Left lobe of liver (tissue), 2 donors: ENCODE measurements around the gene KRT72. TPM values are rescaled to one million over a fixed set of nuclear protein-coding genes. Genes with fewer than 3 reads are reported as not detected.

ENCODE experiments used
- ATAC-seq: fragments of 200-7000 bp; cut with Tn5 transposase; one replicate; pipeline ENCODE4 v1.9.1; 2020; ENCODE audit warnings: mild to moderate bottlenecking, moderate library complexity
- DNase-seq: peaks from one replicate; pipeline ENCODE4 v3.0.0-alpha.2; 2020; ENCODE audit warnings: low spot score
- total RNA-seq: library from RNA; stranded (reverse); gene quantifications from one replicate; pipeline ENCODE4 v1.2.1, GENCODE V29; 2021
- donor health status: DM: no; HTN: no; CAD: no; lungs with moderate emphysema.
- donor health status: DM: no; HTN: yes; CAD: no.

KRT72 gene
- total RNA-seq, 1 donor from 2014 or later = not detected

DNA sequence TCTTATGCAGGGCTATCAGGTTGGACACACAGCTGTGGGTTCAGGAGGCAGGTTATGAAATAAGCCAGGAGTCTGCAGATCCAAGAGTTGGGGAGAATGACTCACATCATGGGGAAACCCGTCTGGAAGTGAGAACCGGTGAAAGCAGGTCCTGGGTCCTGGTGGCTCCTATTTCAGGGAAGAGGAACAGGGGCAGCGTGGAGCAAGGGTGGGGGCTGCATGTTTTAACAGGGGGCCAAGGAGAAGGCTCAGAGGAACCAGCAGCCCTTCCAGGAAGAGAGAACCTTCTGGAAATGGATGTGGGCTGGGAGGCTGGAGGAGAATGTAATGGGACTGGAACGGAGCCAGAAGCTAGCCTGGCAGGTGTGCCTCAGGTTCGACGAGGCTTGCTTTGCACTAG is 19.8 kb downstream of the KRT72 start:
- DNase-seq (no peak), ATAC-seq (no peak)

DNA sequence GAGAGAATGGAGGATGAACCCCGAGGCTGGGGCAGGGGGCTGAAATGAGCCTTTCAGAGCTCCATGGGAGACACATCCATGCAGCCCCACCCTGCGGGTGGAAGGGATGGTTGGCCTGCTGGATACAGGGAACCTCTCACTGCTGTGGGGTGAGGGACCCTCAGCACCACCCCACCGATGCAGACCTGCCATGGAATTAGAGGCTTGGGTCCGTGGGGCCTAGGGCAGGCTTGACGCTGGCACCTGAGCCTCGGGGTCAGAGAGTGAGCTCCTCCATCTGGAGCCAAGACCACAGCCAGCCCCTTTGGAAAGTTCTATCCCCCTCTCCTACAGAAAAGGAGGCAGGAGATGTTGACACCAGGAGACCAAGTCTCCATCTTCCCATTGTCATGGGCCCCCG is 20.2 kb downstream of the KRT72 start:
- no peak for DNase-seq
- no peak for ATAC-seq

DNA sequence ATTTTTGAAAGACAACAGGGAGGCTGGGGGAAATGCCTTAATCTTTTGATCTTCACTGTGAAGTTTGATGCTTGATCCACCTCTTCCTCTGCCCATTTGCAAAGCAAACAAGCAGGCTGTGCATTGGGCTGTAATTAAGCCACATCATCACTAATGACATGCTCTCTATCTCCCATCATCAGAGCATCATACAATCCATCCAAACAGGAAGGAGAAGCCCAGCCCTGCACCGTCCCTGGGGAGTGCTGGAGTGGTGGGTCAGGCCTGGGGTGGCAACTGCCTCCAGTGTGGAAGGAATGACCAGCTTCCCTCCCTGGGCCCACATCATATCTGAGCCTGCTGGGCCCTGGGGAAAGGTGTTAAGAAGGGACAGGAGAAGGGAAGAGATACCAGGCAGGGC is 20.8 kb downstream of the KRT72 start:
- no peak for DNase-seq

DNA sequence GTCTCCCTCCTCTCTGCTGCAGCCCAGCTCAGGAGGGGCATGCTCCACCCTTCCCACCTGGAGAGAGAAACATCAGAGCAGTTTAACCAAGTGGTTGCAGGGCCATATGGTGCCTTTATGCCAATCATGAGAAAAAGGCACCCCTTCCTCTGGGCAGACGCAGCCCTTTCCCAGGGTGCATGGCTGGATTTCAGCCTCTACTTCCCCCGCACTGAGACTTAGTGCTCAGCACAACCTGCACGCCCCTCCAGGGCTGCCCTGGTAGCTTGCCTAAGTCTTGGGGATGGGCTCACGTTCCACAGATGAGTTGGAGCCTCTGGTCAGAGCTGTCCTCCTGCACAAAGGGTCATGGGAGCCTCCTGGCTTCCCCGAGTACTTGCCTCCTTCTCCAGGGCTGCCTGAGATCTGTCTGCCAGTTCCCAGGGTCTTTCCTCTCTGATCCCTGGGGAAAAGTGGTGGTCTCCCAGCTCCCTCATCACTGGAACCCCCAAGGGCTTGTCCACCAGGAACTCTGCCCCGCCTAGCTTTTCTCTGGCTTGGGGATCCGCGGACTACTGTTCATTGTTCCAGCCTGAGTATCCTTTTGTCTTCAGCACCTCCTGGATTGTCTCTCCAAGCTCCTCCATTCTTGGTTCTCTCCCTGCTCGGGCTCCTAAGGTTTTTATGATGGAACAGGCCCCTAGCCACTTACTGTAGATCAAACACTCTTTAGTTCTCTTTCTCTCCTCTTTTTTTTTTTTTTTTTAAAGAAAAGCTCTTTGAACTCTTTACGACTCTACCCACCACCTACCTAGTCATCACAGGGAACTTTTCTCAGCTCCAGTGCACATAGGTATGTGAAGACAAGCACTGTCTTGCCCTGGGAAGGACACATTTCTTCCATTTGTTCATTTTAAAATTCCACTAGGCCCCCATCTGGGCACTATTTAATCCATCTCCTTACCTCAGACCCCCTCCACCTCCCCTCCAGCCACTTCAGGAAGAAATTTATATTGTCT is 21.5 kb downstream of the KRT72 start:
- DNase-seq (no peak), ATAC-seq (no peak)

More for the DNA sequence above, 20.8 kb downstream of the KRT72 start:
- no peak for ATAC-seq

DNA sequence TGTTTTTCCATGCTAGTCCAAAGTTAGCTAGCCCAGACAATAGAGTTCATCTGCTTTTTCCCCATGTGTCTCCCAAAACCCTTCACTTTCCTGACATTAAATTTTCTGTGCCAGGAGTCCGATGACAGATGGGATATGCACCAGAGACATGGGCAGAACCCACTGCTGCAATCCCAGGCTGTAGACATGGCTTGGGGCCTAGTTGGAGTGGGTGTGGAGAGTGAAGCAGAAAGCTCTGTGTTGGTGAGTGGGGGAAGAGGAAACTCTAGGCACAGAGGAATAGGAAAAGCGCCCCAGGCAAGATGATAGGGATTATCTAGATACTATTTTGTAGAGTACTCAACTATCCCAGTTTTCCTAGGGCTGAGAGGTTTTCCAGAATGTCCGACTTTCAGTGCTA is 22.8 kb downstream of the KRT72 start:
- ATAC-seq = no peak

DNA sequence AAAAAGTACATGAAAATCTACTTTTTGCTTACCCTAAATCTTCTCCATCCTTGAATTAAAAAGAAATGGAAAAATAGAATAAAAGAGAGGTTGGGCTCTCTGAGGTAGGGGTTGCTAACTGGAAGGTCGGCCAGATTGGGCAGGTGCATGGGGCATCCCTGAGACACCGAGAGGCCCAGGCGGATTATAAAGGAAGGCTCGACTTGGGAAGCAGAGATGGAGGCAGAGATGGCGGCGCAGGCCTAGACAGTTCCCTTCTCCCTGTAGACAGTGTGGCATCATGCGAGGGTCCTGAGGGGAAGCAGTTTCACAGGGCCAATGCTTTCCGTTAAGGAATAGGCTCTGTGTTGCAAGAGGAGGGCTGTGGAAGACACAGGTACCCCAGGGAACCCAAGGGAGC is 23.9 kb downstream of the KRT72 start:
- ATAC-seq (no peak), DNase-seq (no peak)

More for the DNA sequence above, 22.8 kb downstream of the KRT72 start:
- no peak for DNase-seq

DNA sequence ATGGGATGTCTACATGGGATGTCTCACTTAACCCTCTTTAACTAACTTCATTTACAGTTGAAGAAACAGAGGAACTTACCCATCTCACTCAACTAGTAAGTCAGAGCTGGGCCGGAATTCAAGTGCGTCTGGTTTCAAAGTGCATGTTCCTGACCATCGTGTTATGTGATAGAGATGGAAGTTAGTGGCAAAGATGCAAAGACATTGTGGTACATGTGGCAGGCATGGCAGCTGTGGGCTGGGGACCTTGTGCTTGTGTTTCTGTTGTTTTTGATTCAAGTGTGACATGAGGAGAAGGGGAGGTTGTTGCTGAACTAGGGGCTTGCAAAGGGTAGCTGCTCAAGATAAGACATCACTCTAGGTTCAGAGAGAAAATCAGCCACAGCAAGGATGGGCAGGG is 25.3 kb downstream of the KRT72 start:
- ATAC-seq = no peak
- no peak for DNase-seq

DNA sequence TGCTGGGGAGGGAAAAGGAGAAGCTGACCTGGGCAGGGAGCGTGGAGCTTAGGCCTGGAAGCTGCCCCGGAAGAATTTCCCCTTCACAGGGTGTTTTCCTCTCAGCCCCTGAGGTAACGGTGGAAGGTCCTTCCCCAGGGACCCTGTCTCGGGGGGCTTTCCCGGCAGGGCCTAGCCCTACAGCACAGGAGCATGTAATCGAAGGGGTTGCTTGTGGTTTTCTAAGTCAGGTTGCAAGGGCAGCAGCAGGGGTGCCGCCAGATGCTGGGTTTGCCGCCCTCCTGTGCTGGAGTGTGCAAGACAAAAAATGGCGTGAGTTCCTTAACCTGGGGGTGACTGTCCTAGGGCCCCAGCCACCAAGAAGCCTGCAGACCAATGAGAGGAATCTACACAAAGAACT is 26.0 kb downstream of the KRT72 start:
- no peak for ATAC-seq

DNA sequence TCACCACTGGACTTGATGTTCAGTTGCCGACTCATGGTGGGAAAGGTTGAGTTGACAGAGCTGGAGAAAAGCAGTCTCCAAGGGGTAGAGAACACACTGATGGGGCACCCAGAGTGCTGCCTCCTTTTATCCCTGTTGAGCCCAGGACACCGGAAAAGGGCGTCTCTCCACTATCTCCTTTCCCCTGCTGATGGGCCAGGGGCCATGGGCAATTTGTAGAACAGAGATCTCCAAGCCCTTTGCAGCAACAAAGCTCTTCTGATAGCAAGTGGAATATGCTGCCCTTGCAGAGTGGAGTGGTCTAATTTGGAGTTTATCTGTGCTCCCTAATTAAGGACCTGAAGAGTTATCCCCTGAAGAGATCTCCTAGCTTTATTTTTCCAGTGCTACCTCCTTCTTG is 27.5 kb downstream of the KRT72 start, which contains the start of gene KRT74:
Gene KRT74, minus strand, starts transcription at position 101 of the 400 bp plus-strand sequence. Its CDS starts 66 bp downstream, at position 35.
- DNase-seq = no peak
- ATAC-seq = no peak

More for the DNA sequence above, 26.0 kb downstream of the KRT72 start:
- DNase-seq = no peak

DNA sequence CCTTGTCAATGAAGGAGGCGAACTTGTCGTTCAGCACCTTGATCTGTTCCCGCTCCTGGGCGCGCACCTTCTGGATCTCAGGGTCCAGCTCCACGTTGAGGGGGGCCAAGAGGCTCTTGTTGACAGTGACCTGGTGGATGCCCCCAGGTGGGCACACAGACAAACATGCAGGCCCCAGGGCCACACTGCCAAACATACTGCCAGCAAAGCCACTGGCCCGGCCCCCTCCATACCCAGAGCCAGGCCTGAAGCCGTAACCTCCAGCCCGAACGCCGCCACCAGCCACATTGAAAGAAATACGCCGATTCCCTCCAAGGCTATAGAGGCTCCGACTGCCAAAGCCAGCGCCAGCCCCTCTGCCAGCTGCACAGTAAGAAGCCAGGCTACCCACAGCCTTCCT is 28.0 kb downstream of the KRT72 start:
- ATAC-seq (no peak), DNase-seq (no peak)

DNA sequence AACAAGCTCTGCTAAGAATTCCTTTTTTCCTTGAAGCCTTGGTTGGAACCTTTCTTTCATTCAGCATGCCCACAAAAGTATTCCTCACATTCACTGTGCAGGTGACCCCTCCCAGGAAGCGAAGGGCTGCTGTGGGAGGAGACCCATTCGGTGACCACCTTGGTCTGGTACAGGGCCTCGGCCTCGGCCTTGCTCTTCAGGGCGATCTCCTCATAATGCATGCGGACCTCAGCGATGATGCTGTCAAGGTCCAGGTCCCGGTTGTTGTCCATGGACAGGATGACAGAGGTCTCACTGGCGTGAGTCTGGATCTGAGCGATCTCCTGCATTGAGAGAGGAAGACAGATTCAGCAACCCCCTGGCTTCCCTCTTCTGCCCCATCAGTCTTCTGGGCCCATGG is 30.8 kb downstream of the KRT72 start:
- ATAC-seq (no peak), DNase-seq (no peak)

DNA sequence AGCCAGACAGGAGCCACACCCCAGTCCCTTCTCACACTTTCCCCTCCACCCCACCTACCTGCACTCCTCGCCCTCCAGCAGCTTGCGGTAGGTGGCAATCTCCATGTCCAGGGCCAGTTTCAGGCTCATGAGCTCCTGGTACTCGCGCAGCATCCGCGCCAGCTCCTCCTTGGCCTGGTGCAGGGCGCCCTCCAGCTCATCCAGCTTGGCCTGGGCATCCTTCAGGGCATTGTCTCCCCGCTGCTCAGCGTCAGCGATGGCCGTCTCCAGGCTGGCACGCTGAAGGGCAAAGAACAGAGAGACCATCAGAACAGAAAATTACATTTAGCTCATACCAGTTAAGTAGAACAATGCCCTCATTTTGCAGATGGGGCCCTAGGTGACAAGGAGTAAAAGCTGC is 33.2 kb downstream of the KRT72 start:
- ATAC-seq = no peak
- DNase-seq = no peak

DNA sequence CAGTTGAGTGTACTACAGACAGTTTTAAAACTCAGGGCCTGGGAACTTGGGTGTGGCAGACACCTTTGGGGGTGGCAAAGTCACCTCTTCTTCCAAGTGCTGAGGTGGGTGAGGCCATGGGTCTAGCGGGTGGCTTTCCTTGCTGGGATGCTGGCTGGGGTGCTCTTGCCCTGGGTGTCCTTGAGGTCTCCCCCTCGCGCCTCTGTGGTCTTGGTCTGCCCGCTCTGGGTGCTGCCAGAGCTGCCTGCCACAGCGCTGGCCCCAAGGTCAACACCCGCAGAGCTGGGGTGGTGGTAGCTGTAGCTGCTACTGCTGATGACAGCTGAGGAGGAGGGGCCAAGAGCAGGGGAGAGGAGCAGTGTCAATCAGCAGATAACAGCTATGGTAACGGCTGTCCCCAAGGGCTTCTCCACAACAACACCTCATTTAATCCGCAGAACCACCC is 34.4 kb downstream of the KRT72 start:
- ATAC-seq (no peak), DNase-seq (no peak)

DNA sequence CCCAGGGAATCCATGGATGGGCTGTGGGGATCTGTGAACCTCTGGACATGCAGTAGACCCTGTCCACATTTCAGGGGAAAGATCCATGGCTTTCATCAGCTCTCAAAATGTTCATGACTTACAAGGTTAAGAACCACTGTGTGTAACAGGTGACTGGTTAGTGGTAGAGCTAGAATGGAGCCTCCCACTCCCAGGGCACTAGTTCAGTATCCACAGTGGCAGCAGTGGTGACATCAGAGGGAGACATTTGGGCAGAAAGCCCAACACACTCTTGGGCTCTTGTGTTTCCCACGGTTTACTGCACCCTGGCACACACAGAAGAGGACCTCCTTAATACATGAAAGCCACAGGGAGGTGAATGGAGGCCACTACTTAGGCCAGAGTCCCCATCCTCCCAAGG is 36.7 kb downstream of the KRT72 start:
- DNase-seq (no peak), ATAC-seq (no peak)

DNA sequence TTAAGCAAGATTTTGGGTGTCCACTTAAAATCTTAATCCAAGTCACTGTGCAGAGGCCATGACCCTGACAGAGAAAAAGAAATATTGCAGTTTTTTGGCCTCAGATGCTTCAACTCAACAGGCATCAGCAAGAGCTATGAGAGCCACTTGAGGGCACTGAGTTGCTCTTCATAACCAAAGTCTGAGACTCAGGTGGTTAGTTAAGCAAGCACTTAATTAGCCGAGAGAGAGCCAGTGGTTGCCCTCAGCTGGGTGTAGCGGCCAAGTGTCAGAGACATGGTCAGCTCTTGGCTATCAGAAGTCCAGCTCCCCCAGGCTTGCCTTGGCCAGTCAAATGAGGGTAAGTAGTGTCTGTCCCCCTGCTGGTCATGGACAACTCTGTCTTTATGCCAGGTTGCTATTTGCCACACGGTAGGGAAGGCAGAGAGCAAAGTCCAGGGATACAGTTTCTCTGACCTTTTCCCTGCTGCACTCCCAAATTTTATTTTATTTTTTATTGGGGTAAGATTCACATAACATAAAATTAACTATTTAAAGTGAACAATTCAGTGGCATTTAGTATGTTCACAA is 39.3 kb downstream of the KRT72 start:
- ATAC-seq (peak; percentile 87), DNase-seq (no peak)

DNA sequence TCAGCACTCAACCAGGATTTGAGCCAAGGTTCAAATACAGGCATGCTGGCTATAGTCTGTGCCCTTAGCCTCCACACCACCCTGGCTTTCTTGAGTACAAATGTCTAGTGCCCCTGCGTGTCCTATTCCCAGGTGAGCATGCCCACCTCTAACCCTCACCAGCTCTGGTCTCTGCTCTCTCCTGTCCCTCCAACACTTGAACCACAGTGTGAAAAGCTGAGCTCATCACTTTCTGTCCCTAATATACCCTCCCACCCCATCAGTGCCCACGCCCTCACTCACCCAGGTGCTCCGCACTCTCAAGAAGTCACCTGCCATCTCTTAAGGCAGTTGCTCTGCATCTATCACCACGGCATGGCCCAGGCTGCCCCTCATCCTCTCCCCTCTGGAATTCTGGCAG is 41.3 kb downstream of the KRT72 start:
- ATAC-seq (no peak), DNase-seq (no peak)

DNA sequence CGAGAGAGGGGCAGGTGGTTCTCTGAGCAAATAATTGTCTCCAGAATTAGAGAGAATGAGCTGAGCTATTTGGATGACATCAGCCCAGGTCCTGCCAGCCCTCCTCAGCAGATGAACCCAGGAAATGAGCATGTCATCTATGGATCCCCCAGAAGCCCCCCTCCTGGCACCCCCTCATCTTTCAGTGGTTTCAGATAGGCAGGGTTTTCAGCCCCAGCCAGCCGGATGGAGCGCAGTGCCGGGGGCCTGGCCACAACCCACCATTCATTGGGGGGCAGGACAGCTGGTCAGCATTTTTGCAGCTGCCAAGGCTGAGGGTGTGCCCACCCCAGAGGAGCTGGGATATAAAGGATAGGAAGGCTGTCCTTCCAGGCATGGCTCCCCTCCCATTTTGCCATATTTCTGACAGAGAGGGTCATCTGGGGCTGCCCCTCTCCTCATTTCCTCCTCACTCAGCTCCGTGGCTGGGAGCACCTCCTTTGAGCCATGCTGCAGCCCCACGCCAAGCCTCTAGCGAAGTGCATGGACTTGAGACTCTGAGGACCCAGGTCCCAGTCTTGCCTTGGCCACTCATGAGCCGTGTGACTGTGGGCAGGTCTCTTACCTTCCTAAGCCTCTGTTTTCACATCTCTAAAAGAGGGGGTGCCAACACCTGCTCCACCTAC is 42.4 kb downstream of the KRT72 start:
- no peak for ATAC-seq
- no peak for DNase-seq

DNA sequence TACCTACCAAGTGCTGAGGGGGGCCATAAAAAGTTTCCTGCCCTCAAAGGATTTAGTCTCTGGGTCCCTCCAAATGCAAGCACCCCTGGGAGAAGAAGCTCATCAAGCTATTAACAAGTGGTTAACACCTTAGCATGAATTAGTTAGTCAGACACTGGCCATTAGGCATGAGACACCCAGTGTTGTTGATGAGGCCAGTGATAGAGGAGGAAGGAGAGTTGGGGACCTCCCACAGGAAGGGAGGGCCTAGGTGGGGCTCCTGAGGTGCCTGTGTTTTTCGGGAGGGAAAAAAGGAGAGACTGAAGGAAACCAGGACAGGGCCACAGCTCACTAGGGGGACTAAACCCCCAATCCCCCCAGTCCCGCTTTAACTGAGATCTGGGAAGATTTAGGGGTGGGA is 43.8 kb downstream of the KRT72 start:
- no peak for ATAC-seq

DNA sequence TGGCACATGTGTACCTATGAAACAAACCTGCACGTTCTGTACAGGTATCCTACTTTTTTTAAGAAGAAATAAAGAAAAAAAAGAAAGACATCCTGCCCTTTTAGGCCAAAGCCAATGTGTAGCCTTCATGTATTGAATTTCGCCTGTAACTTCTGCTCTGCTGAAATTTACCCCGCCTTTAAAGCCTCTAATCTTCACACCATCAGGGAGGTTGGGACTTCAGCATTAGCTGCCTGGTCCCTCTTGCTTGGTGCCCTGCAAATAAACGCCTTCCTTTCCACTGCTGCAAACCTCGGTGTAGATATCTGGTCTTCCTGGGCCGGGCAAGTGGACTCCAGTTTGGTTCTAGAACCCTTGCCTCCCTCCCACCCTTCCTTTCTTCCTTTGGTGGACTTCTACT is 45.7 kb downstream of the KRT72 start:
- no peak for DNase-seq
- no peak for ATAC-seq

More for the DNA sequence above, 43.8 kb downstream of the KRT72 start:
- no peak for DNase-seq

DNA sequence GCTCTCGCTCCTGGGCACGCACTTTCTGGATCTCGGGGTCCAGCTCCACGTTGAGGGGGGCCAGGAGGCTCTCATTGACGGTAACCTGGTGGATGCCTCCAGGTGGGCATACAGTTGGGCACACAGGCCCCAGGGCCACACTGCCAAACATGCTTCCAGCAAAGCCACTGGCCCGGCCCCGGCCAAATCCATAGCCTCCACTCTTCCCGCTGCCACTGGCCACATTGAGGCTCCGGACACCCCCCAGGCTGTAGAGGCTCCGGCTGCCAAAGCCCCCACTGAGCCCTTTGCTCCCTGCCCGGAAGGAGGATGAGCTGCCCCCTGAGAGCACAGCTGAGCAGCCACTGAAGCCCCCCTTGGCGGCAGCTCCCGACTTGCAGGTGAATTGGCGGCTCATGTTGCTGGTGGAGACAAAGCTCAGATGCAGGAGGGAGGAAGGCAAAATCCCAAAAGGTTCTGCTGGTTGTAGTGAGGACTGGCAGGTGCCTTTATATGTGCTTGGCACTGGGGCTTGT is 48.5 kb downstream of the KRT72 start, which contains the start of gene KRT71:
Gene KRT71, minus strand, starts transcription at position 465 of the 515 bp plus-strand sequence. Its CDS starts 68 bp downstream, at position 397.
- ATAC-seq = no peak
- DNase-seq = no peak

DNA sequence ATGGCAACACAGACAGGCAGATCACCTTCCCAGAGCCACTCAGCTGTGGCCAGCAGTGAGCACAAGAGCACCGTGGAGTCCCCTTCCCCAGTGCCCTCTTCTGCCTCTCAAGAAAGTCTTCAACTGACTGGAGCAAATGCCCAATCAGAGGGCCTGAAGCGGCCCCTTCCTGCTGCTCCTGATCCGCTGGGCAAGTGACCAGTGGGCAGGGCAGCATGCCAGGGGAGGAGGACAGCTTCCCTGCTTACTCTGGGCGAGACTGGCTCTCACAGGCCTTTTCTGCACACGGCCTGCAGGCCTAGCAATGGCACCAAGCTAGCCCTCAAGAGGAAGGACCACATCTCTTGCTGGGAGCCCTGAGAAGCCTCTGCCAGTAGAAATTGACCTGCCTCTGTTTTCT is 49.2 kb downstream of the KRT72 start:
- ATAC-seq (no peak), DNase-seq (no peak)
